Retinal pigment epithelial cell (primary cell): ENCODE data around the gene MYO7A.

Experiments used
- DNase-seq: peaks from one replicate; pipeline ENCODE4 v3.0.0-alpha.2; 2010; ENCODE audit warnings: low read depth
- H3K4me3 ChIP-seq: 2 replicates; pipeline ENCODE4 v1.5.1; 2011; ENCODE audit warnings: mild to moderate bottlenecking, low read length, control low read depth, moderate library complexity
- TF ChIP-seq, protein P1 (sequence below): conservative IDR thresholded peaks from 2 replicates; pipeline ENCODE4 v1.5.1; 2011; ENCODE audit warnings: low read depth, low read length, control low read depth, inconsistent platforms

MYO7A gene

DNA sequence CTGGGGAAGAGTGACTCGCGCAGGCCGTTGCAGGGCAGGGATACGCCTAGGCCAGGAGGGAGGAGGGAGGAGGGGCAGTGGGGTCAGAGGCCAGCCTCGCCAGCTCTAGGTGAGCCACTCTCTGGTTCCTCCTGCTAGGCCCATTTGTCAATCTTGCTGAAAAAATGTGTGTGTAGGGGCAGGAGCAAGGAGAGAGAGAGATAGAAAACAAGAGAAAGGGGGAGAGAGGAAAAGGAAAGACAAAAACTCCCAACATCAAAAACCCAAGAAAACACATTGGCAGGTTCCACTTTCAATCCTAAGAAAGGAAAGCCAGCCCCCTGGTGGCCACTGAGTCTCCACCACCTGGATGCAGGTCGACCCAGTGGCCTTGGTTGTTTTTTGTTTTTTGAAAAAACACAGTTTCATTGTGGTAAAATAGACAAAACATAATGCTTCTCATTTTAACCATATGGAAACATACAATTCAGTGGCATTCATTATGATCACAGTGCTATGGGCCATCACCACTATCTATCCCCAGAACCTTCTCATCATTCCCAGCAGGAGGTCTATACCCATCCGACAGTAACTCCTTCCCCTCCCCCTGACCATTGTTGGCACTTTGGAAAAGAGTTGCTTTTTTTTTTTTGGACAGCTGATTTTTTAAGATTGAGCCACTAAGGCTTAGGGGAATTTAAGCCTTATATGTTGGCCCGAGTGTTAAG is 14.5 kb upstream of the MYO7A start:
- H3K4me3 ChIP-seq = no peak overlapping the region
- TF ChIP-seq, protein P1, sequence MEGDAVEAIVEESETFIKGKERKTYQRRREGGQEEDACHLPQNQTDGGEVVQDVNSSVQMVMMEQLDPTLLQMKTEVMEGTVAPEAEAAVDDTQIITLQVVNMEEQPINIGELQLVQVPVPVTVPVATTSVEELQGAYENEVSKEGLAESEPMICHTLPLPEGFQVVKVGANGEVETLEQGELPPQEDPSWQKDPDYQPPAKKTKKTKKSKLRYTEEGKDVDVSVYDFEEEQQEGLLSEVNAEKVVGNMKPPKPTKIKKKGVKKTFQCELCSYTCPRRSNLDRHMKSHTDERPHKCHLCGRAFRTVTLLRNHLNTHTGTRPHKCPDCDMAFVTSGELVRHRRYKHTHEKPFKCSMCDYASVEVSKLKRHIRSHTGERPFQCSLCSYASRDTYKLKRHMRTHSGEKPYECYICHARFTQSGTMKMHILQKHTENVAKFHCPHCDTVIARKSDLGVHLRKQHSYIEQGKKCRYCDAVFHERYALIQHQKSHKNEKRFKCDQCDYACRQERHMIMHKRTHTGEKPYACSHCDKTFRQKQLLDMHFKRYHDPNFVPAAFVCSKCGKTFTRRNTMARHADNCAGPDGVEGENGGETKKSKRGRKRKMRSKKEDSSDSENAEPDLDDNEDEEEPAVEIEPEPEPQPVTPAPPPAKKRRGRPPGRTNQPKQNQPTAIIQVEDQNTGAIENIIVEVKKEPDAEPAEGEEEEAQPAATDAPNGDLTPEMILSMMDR = peak; percentile 77
- no peak for DNase-seq

DNA sequence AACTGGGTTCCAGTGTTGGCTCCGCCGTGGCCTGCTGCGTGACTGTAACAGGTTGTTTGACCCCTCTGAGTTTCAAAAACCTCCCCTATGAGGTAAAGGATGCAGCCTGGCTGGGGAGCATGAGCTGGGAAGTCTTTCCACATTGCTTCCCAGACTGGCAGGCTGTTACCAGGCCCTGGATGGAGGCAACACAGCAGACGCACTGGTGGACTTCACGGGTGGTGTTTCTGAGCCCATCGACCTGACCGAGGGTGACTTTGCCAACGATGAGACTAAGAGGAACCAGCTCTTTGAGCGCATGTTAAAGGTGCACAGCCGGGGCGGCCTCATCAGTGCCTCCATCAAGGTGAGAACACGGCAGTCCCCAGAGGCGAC is 14.0 kb upstream of the MYO7A start:
- TF ChIP-seq, protein P1 = no peak
- no peak overlapping the region for H3K4me3 ChIP-seq

DNA sequence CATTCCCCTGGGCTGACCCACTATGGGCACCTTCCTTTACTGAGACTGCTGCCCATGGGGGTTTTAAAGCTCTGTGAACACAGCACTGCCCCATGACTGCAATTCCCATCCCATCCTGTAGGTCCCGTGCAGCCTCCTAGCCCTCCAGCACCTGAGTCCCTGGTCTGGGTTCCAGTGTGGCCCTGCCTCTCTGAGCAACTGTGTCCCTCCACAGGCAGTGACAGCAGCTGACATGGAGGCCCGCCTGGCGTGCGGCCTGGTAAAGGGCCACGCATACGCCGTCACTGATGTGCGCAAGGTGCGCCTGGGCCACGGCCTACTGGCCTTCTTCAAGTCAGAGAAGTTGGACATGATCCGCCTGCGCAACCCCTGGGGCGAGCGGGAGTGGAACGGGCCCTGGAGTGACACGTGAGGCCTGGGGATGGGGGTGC is 12.8 kb upstream of the MYO7A start:
- TF ChIP-seq, protein P1 = peak; percentile 35
- no peak overlapping the region for H3K4me3 ChIP-seq
- DNase-seq = no peak

More for the DNA sequence above, 14.0 kb upstream of the MYO7A start:
- no peak for DNase-seq

DNA sequence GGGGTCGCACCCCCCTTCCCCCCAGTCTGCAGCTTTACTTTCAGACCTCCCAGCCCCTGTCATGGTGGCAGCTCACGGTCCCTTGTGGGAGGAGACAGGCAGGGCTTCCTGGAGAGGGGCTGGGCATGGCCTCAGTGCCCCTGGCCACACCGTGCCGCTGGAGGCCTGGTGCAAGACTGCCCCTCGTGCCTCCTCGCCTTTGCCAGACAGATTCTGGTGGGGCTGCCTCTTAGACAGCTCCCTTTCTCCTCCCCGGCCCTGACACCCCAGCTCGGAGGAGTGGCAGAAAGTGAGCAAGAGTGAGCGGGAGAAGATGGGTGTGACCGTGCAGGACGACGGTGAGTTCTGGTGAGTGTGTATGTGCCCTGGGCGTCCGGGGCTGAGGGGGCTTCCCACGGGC is 12.1 kb upstream of the MYO7A start:
- no peak for DNase-seq
- no peak overlapping the region for H3K4me3 ChIP-seq
- TF ChIP-seq, protein P1 = no peak

DNA sequence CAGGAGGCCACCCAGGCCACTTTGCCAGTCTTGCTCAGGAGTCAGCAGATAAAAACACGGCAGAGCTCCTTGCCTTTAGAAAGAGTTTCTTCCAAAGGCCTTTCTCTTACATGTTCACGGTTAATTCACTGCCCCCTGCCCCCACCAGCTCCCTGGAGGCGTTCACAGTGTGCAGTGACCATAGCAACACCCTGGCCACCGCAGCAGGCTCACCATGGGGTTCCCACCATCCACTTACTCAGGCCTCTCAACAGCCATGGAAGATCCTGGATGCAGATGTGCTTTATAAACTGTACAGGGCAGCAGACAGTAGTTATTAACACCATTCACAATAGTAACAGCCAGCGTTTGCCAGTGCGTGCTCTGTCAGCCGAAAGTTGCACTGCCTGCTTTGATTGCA is 10.6 kb upstream of the MYO7A start:
- no peak overlapping the region for H3K4me3 ChIP-seq
- TF ChIP-seq, protein P1 = no peak
- DNase-seq = no peak

DNA sequence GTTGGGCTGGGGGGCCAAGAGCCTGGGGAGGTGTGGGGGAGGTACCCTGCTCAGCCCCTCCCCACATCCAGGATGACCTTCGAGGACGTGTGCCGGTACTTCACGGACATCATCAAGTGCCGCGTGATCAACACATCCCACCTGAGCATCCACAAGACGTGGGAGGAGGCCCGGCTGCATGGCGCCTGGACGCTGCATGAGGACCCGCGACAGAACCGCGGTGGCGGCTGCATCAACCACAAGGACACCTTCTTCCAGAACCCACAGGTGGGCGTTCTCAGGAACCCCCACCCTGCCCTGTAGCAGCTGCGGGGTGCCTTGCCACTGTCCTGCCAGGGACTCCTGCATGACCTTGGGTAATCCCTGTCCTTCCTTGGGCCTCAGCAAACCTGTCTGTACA is 10.0 kb upstream of the MYO7A start:
- TF ChIP-seq, protein P1 = no peak
- no peak overlapping the region for H3K4me3 ChIP-seq
- DNase-seq = no peak

DNA sequence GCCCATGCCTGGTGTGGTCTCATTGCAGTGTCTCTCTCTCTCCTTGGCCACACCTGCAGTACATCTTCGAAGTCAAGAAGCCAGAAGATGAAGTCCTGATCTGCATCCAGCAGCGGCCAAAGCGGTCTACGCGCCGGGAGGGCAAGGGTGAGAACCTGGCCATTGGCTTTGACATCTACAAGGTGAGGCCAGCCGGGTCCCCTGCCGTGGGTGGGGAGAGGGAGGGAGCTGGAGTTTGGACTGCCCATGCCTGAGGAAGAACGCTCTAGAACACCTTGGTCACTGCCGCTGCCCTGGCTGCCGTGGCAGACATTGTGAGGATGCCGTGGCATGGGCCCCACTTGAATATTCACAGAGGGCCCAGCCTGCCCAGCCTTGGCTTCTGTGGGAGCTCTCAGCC is 9.1 kb upstream of the MYO7A start:
- TF ChIP-seq, protein P1 = no peak
- no peak overlapping the region for H3K4me3 ChIP-seq
- no peak for DNase-seq
